ENCODE data around the gene PATL2. TPM values are rescaled to one million over a fixed set of nuclear protein-coding genes. Genes with fewer than 3 reads are reported as not detected.
A peak's percentile ranks its signal among the peaks of the same experiment; 100 is the strongest.

The PATL2 gene
- total and polyA plus RNA-seq, 10 donors = 17.0 to 64.2 (median 28.9) TPM

DNA sequence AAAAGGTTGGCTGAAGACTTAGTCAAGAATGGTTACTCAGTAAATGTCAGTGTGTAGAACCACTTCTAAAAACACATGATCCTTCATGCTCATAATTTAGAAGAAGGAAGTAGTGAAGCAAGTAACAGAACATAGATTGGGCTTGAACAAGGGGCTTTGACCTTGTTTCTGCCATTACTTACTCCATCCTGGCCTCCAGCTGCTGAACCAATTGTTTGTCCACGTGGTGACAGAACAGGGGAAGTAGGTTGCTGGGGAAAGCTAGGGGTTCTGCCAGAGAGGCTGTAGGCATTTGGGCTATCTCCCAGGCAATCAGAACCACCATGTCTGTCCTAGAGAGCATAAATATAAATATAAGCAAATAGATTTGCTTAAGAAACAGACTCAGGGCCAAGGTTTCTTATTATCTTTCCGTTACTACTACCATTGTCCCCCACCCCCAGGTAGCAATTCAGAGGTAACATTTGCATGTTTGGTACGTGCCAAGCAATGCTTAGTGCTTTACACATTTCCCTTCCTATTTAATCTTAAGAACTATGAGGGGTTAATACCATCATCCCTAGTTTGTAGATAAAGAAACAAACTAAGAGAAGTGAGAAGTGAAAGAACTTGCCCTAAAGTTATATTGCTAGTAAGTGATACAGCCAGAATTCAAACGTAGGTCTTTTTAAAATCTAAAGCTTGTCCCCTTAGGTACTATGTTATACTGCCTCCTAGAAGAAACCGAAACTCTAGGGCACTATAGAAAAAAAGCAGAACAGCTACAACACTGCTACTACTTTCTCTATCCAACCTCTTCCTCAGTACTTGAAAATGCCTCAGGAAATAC lies 44.7 kb downstream of the PATL2 start:
- WGBS, 5 donors = 22 to 31% (median 30%) methylated on average over 5 of the region's 5 CpGs
- H3K9me3 ChIP-seq = no peaks in the 10 kb centered on the region
- H3K36me3 ChIP-seq = peaks cover 0 to 17% (median 0%) of the 10 kb centered on the region in 6 donors
- H3K27ac ChIP-seq = peak overlapping the region; percentile 53 to 100 (median 88)
- no peak for DNase-seq
- peaks cover 18 to 90% (median 76%) of the 10 kb centered on the region in 6 donors for H3K4me1 ChIP-seq
- TF ChIP-seq, protein P1, sequence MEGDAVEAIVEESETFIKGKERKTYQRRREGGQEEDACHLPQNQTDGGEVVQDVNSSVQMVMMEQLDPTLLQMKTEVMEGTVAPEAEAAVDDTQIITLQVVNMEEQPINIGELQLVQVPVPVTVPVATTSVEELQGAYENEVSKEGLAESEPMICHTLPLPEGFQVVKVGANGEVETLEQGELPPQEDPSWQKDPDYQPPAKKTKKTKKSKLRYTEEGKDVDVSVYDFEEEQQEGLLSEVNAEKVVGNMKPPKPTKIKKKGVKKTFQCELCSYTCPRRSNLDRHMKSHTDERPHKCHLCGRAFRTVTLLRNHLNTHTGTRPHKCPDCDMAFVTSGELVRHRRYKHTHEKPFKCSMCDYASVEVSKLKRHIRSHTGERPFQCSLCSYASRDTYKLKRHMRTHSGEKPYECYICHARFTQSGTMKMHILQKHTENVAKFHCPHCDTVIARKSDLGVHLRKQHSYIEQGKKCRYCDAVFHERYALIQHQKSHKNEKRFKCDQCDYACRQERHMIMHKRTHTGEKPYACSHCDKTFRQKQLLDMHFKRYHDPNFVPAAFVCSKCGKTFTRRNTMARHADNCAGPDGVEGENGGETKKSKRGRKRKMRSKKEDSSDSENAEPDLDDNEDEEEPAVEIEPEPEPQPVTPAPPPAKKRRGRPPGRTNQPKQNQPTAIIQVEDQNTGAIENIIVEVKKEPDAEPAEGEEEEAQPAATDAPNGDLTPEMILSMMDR (IDR thresholded peaks at IDR 0.05 in 8 of 11, conservative IDR thresholded peaks at IDR 0.05 in 3 of 11) = no peak
- TF ChIP-seq POLR2A (IDR thresholded peaks at IDR 0.05) (no peak), POLR2AphosphoS5 (IDR thresholded peaks at IDR 0.05) (peak in 1 of 3 donors; percentile 13)
- H3K27me3 ChIP-seq (replicated peaks in 1 of 7) = no peaks in the 10 kb centered on the region
- intact Hi-C loops (cut with DNase I; ENCODE audit: low total_unique reads) = loop anchor here (5.0 kb wide), 1 partner anchor 46 kb away; the partner anchor contains the start of genes B2M and PATL2
- H3K4me3 ChIP-seq = peak overlapping the region in 1 of 8 donors; percentile 38

GRCh38 chr15:44663410-44664308 lies 47.5 kb downstream of the PATL2 start, which contains the start of gene SPG11:
SPG11 (minus strand) TSS chr15:44663662; CDS start chr15:44663647, 15 bp downstream.
- intact Hi-C loops (cut with DNase I; ENCODE audit: low total_unique reads) = loop anchor here (5.0 kb wide), 1 partner anchor 74 kb away; the partner anchor contains the start of gene TRIM69
- DNase-seq = peak; percentile 99
- H3K4me1 ChIP-seq = peaks cover 15 to 90% (median 70%) of the 10 kb centered on the region in 6 donors
- peaks cover 0 to 25% (median 15%) of the 10 kb centered on the region in 6 donors for H3K36me3 ChIP-seq
- peak; percentile 99 for TF ChIP-seq POLR2AphosphoS5 (IDR thresholded peaks at IDR 0.05)
- TF ChIP-seq, protein P1 (IDR thresholded peaks at IDR 0.05 in 8 of 11, conservative IDR thresholded peaks at IDR 0.05 in 3 of 11) = peak; percentile 94 to 100 (median 99)
- TF ChIP-seq POLR2A (IDR thresholded peaks at IDR 0.05) = peak; percentile 49 to 82 (median 67)
- 6 to 13% (median 6%) methylated on average over 27 to 53 of the region's 53 CpGs for WGBS, 5 donors
- H3K9me3 ChIP-seq = no peaks in the 10 kb centered on the region
- no peaks in the 10 kb centered on the region for H3K27me3 ChIP-seq (replicated peaks in 1 of 7)
- H3K4me3 ChIP-seq = peak within 1 kb of the TSS; percentile 81 to 97 (median 90)
- peak within 1 kb of the TSS; percentile 91 to 100 (median 100) for H3K27ac ChIP-seq

DNA sequence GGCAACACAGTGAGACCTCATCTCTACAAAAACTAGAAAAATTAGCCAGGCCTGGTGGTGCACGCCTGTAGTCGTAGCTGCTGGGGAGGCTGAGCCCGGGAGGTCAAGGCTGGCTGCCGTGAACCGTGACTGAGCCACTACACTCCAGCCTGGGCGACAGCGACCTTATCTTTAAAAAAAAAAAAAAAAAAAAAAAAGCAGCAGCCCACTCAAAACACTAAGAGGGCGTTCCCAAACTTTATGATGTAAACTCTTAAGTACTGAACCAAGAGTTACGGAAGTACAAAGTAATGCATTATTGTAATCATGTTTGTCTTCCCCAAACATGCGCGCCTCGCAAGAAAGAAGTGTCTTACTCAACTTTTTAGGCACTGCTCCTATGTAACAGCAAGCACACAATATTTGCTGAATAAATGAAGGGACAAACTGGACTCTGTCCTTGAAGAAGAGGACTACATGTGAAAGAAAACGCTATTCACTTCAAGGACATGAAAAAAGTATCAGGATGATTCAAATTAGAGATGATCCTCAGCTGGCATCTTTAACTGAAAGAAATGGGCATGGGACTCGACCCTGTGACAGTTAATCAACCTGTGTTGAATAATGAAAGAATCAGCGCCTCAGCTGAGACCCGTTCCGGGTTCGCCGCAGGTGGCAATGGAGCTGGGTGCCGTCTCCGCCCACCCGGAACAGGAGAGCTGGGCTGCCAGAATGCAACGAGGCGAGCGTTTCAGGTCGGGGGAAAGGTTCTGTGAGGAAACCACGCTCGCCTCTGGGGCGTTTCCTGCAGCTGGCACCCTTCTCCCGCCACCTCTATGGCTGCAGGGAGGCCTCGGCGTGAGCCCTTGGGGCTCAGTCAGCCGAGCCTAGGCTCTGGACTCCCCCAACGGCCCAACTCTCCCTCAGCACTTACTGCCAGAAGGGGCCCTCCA lies 48.4 kb downstream of the PATL2 start:
- Histone ChIP-seq H3K4me3 (peak overlapping the region; percentile 81 to 97 (median 90)), H3K27ac (peak overlapping the region; percentile 91 to 100 (median 100)), H3K9me3 (no peaks in the 10 kb centered on the region), H3K36me3 (peaks cover 0 to 28% (median 21%) of the 10 kb centered on the region in 6 donors), H3K27me3 (replicated peaks in 1 of 7) (no peaks in the 10 kb centered on the region), H3K4me1 (peaks cover 15 to 90% (median 66%) of the 10 kb centered on the region in 6 donors)
- intact Hi-C loops (cut with DNase I; ENCODE audit: low total_unique reads) = loop anchor here (5.0 kb wide), 1 partner anchor 75 kb away; the partner anchor contains the start of gene TRIM69
- DNase-seq = peak; percentile 96
- peak in 1 of 3 donors; percentile 21 for TF ChIP-seq POLR2A (IDR thresholded peaks at IDR 0.05)
- TF ChIP-seq POLR2AphosphoS5 (IDR thresholded peaks at IDR 0.05) = no peak
- TF ChIP-seq, protein P1 (IDR thresholded peaks at IDR 0.05 in 8 of 11, conservative IDR thresholded peaks at IDR 0.05 in 3 of 11) = no peak
- 7 to 14% (median 8%) methylated on average over 25 to 34 of the region's 34 CpGs for whole genome bisulfite sequencing, 5 donors

Data from spleen (tissue), 11 donors.